SK-N-SH (cell line): ENCODE measurements around the gene CHST3. TPM values are rescaled to one million over a fixed set of nuclear protein-coding genes. Genes with fewer than 3 reads are reported as not detected.

Experiments used
- CTCF ChIA-PET: fragments of 300-600, 350-600 bp; formaldehyde crosslinking; extraction: SDS; loops from one replicate; lab custom pipeline; 2021; lab: Yijun Ruan, JAX
- POLR2A ChIA-PET: fragments of 350-600 bp; sonication (Branson Sonifier 250); formaldehyde crosslinking; extraction: SDS; loops from one replicate; lab custom pipeline; 2020; ENCODE audit warnings: antibody characterized with exemption, inconsistent platforms; lab: Yijun Ruan, JAX
- DNase-seq: peaks from one replicate; pipeline ENCODE4 v3.0.0; 2012
- H2AFZ ChIP-seq: fragments of 200-600 bp; sonication (generic); 2 replicates; pipeline ENCODE4 v1.8.1; 2016; ENCODE audit warnings: antibody characterized with exemption, mild to moderate bottlenecking, low read depth
- H3F3A ChIP-seq: fragments of 200-600 bp; sonication (generic); replicated peaks from 2 replicates; pipeline ENCODE3; 2016; ENCODE audit warnings: antibody characterized with exemption, mild to moderate bottlenecking; ENCODE audit not compliant: insufficient read depth
- H3K27ac ChIP-seq, 2 experiments: fragments of 200-500 bp in 1 of 2; fragments of 200-600 bp in 1 of 2; sonication (Bioruptor generic) in 1 of 2; sonication (generic), shearing (Covaris generic) in 1 of 2; 2 replicates each; pipeline versions ENCODE4 v1.5.1 to v1.6.1; 2014 to 2016; ENCODE audit warnings: low read depth in 2 of 2, inconsistent platforms in 1 of 2, low read length in 1 of 2, mild to moderate bottlenecking in 1 of 2, mixed read lengths in 1 of 2
- H3K27me3 ChIP-seq: fragments of 200-600 bp; sonication (generic), shearing (Covaris generic); 2 replicates; pipeline ENCODE4 v1.6.1; 2016; ENCODE audit warnings: mixed run types; ENCODE audit not compliant: insufficient read depth
- H3K36me3 ChIP-seq, 2 experiments: fragments of 200-500 bp in 1 of 2; fragments of 200-600 bp in 1 of 2; sonication (Bioruptor generic) in 1 of 2; sonication (generic) in 1 of 2; replicated peaks in 1 of 2; 2 replicates each; pipeline versions ENCODE3 to v1.5.1; 2014 to 2016; ENCODE audit warnings: low read length in 1 of 2, mild to moderate bottlenecking in 1 of 2; ENCODE audit not compliant: insufficient read depth in 2 of 2, control insufficient read depth in 1 of 2
- H3K4me1 ChIP-seq, 2 experiments: fragments of 200-500 bp in 1 of 2; fragments of 200-600 bp in 1 of 2; sonication (Bioruptor generic) in 1 of 2; sonication (generic), shearing (Covaris generic) in 1 of 2; 2 replicates each; pipeline versions ENCODE4 v1.5.1 to v1.6.1; 2014 to 2016; ENCODE audit warnings: low read depth in 1 of 2, low read length in 1 of 2, mixed run types in 1 of 2; ENCODE audit not compliant: insufficient read depth in 2 of 2, control insufficient read depth in 1 of 2
- H3K4me2 ChIP-seq: fragments of 200-600 bp; sonication (generic), shearing (Covaris generic); 2 replicates; pipeline ENCODE4 v1.6.1; 2017; ENCODE audit warnings: mixed run types
- H3K4me3 ChIP-seq, 2 experiments: fragments of 200-500 bp in 1 of 2; fragments of 200-600 bp in 1 of 2; sonication (Bioruptor generic) in 1 of 2; sonication (generic), shearing (Covaris generic) in 1 of 2; 2 replicates each; pipeline versions ENCODE4 v1.5.1 to v1.8.1; 2014 to 2016; ENCODE audit warnings: low read depth in 2 of 2, inconsistent platforms in 1 of 2, low read length in 1 of 2, mild to moderate bottlenecking in 1 of 2, mixed read lengths in 1 of 2, moderate library complexity in 1 of 2
- H3K79me2 ChIP-seq: fragments of 200-600 bp; sonication (generic); 2 replicates; pipeline ENCODE4 v1.8.1; 2017; ENCODE audit warnings: mild to moderate bottlenecking; ENCODE audit not compliant: insufficient read depth
- H3K9ac ChIP-seq: fragments of 200-600 bp; sonication (generic); 2 replicates; pipeline ENCODE4 v1.6.1; 2017; ENCODE audit warnings: mixed run types
- H3K9me2 ChIP-seq: fragments of 200-600 bp; sonication (generic); 2 replicates; pipeline ENCODE4 v1.6.1; 2017; ENCODE audit warnings: mixed run types
- H3K9me3 ChIP-seq: fragments of 200-600 bp; sonication (generic); 2 replicates; pipeline ENCODE4 v1.6.1; 2017; ENCODE audit warnings: mixed run types, mild to moderate bottlenecking, moderate library complexity
- H4K20me1 ChIP-seq: fragments of 200-600 bp; sonication (generic); 2 replicates; pipeline ENCODE4 v1.6.1; 2017; ENCODE audit warnings: mild to moderate bottlenecking, mixed run types; ENCODE audit not compliant: insufficient read depth
- CTCF ChIP-seq: fragments of 200-600 bp; sonication (generic); IDR thresholded peaks from 2 replicates; pipeline ENCODE4 v1.6.1; 2017; ENCODE audit warnings: antibody characterized with exemption, mild to moderate bottlenecking, moderate library complexity
- EZH2phosphoT487 ChIP-seq: fragments of 200-600 bp; sonication (generic); IDR thresholded peaks from 2 replicates; pipeline ENCODE4 v1.6.1; 2017; ENCODE audit warnings: low read depth, mixed run types, mild to moderate bottlenecking, antibody characterized with exemption, moderate library complexity, borderline replicate concordance
- GATA2 ChIP-seq: sonication (generic); formaldehyde crosslinking; IDR thresholded peaks from 2 replicates; pipeline ENCODE4 v1.5.0; 2020; ENCODE audit warnings: mild to moderate bottlenecking, missing genetic modification reagents
- MAX ChIP-seq: IDR thresholded peaks from 2 replicates; pipeline ENCODE4 v1.4.0; 2012; ENCODE audit warnings: low read depth
- NFIC ChIP-seq: IDR thresholded peaks from 2 replicates; pipeline ENCODE4 v1.4.0; 2012; ENCODE audit warnings: borderline replicate concordance
- NRF1 ChIP-seq: IDR thresholded peaks from 2 replicates; pipeline ENCODE4 v1.6.1; 2012; ENCODE audit warnings: low read depth, mild to moderate bottlenecking, low read length
- PBX3 ChIP-seq: IDR thresholded peaks from 2 replicates; pipeline ENCODE4; 2012
- POLR2AphosphoS5 ChIP-seq: IDR thresholded peaks from 2 replicates; pipeline ENCODE4 v1.6.1; 2012; ENCODE audit warnings: low read depth, low read length
- RXRA ChIP-seq: IDR thresholded peaks from 2 replicates; pipeline ENCODE4 v1.4.0; 2012; ENCODE audit warnings: low read depth, mild to moderate bottlenecking, borderline replicate concordance
- SMC3 ChIP-seq: IDR thresholded peaks from 2 replicates; pipeline ENCODE4 v1.6.1; 2012; ENCODE audit warnings: low read depth, low read length, improper control_type of control experiment
- TAF1 ChIP-seq: IDR thresholded peaks from 2 replicates; pipeline ENCODE4 v1.6.1; 2012; ENCODE audit warnings: low read depth, mild to moderate bottlenecking, low read length, moderate library complexity, borderline replicate concordance
- TCF12 ChIP-seq: IDR thresholded peaks from 2 replicates; pipeline ENCODE4 v1.4.0; 2012
- TEAD4 ChIP-seq: IDR thresholded peaks from 2 replicates; pipeline ENCODE4 v1.4.0; 2012; ENCODE audit warnings: mild to moderate bottlenecking, borderline replicate concordance; ENCODE audit not compliant: insufficient read depth
- USF2 ChIP-seq: fragments of 150-350 bp; IDR thresholded peaks from 2 replicates; pipeline ENCODE4 v1.6.1; 2017; ENCODE audit warnings: antibody characterized with exemption, low read length, low read depth, borderline replicate concordance
- YY1 ChIP-seq: IDR thresholded peaks from 2 replicates; pipeline ENCODE4 v1.4.0; 2012; ENCODE audit warnings: low read depth, mild to moderate bottlenecking
- WGBS: methylation state at CpG from one replicate; pipeline ENCODE4 v1.1.6; 2017; ENCODE audit warnings: low lambda C conversion rate; 5-methylcytosine and 5-hydroxymethylcytosine counted together
- polyA plus RNA-seq, 3 experiments: library from polyadenylated mRNA; depleted of rRNA; stranded (reverse); fragments of >200 nt; gene quantifications; 2 replicates each; pipeline ENCODE4 v1.2.3, GENCODE V29; 2012

Gene CHST3
- polyA plus RNA-seq, 1 of the 3 experiments (the other 2 are of a cell fraction), result 6.0 TPM

- no peaks in the 10 kb centered on the region for H3F3A ChIP-seq
- peaks cover 0 to 2% of the 10 kb centered on the region in 2 experiments; a peak in 1 of 4 replicates for H3K4me1 ChIP-seq
- no peaks in the 10 kb centered on the region for H3K9me3 ChIP-seq
- H3K27ac ChIP-seq, result no peak overlapping the region
- DNase-seq, result no peak
- TF ChIP-seq NFIC (no peak), EZH2phosphoT487 (no peak), TAF1 (no peak), SMC3 (no peak), USF2 (no peak), CTCF (no peak), TEAD4 (no peak), PBX3 (no peak), MAX (no peak), RXRA (no peak), TCF12 (no peak), YY1 (no peak), POLR2AphosphoS5 (no peak), GATA2 (CRISPR knock-in tag) (no peak)
- H3K79me2 ChIP-seq, result no peaks in the 10 kb centered on the region
- ChIA-PET POLR2A (no interaction called here), CTCF (interaction anchor here (1.0 to 3.8 kb wide), 5 partner anchors 9 to 298 kb away, joined by 3 to 35 read pairs (median 3); no protein-coding TSS in a partner anchor)
- no peak overlapping the region for H2AFZ ChIP-seq
- no peak overlapping the region for H3K4me3 ChIP-seq
- no peaks in the 10 kb centered on the region for H3K27me3 ChIP-seq
- H3K36me3 ChIP-seq, result no peaks in the 10 kb centered on the region
- no peaks in the 10 kb centered on the region for H4K20me1 ChIP-seq
- no peaks in the 10 kb centered on the region for H3K9me2 ChIP-seq
- H3K9ac ChIP-seq, result no peak overlapping the region
- H3K4me2 ChIP-seq, result no peak overlapping the region
- WGBS, result 77% methylated on average over 9 of the region's 9 CpGs
These were observed 75.2 kb downstream of the CHST3 start for GRCh38 chr10:72039377-72039776.

- Histone ChIP-seq H3K9me2 (no peaks in the 10 kb centered on the region), H3K27me3 (no peaks in the 10 kb centered on the region), H4K20me1 (no peaks in the 10 kb centered on the region), H3F3A (no peaks in the 10 kb centered on the region), H3K9me3 (no peaks in the 10 kb centered on the region), H3K4me1 (peaks cover 0 to 7% of the 10 kb centered on the region in 2 experiments; a peak in 1 of 4 replicates), H3K36me3 (no peaks in the 10 kb centered on the region), H2AFZ (no peak overlapping the region), H3K79me2 (no peaks in the 10 kb centered on the region), H3K27ac (no peak overlapping the region), H3K9ac (no peak overlapping the region), H3K4me3 (no peak overlapping the region), H3K4me2 (no peak overlapping the region)
- ChIA-PET POLR2A (no interaction called here), CTCF (interaction anchor here (0.6 to 11.9 kb wide), 2 partner anchors 95 to 146 kb away, joined by 3 to 250 read pairs; no protein-coding TSS in a partner anchor)
- WGBS, result 75% methylated on average over 6 of the region's 6 CpGs
- DNase-seq, result no peak
- TF ChIP-seq NRF1, result no peak
- no peak for TF ChIP-seq NFIC
These were observed 77.3 kb downstream of the CHST3 start for GRCh38 chr10:72041491-72041890.
